NB4 (cell line): ENCODE measurements around the gene CADPS2.

Experiments used
- POLR2A ChIP-seq: IDR thresholded peaks from 2 replicates; pipeline ENCODE4 v1.6.1; 2011; ENCODE audit warnings: mild to moderate bottlenecking; ENCODE audit not compliant: insufficient read length; ENCODE audit errors: extremely low read depth
- TF ChIP-seq, protein P1 (sequence below): IDR thresholded peaks from one replicate; pipeline ENCODE4 v1.5.1; 2012; ENCODE audit warnings: low read depth, low read length

DNA sequence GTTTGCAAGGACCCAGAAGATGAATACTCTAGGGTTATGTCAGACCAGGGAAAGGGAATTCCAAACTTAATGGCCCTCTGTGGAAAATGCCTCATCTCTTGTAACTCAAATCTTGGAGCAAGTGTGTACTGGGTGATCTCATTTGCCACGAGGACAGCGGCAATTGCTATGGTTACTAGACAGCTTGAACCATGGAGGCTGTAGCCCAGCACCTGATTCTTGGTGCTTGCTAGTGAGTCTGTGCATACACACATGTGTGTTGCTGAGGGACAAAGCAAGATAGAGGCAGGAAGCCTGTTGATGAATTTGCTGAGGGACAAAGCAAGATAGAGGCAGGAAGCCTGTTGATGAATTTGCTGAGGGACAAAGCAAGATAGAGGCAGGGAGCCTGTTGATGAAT is 523.1 kb downstream of the CADPS2 start:
- TF ChIP-seq, protein P1, sequence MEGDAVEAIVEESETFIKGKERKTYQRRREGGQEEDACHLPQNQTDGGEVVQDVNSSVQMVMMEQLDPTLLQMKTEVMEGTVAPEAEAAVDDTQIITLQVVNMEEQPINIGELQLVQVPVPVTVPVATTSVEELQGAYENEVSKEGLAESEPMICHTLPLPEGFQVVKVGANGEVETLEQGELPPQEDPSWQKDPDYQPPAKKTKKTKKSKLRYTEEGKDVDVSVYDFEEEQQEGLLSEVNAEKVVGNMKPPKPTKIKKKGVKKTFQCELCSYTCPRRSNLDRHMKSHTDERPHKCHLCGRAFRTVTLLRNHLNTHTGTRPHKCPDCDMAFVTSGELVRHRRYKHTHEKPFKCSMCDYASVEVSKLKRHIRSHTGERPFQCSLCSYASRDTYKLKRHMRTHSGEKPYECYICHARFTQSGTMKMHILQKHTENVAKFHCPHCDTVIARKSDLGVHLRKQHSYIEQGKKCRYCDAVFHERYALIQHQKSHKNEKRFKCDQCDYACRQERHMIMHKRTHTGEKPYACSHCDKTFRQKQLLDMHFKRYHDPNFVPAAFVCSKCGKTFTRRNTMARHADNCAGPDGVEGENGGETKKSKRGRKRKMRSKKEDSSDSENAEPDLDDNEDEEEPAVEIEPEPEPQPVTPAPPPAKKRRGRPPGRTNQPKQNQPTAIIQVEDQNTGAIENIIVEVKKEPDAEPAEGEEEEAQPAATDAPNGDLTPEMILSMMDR = no peak
- TF ChIP-seq POLR2A = no peak
